Uterus (tissue), 2 donors: ENCODE results near the gene KCTD11.

ENCODE experiments used
- CTCF ChIP-seq, 4 experiments: fragments of 200-600 bp in 2 of 4; fragments of 450-650 bp in 2 of 4; sonication (generic) in 2 of 4; IDR thresholded peaks; one replicate each; pipeline ENCODE4 v1.5.1; 2016 to 2019; ENCODE audit warnings: antibody characterized with exemption in 4 of 4, mild to moderate bottlenecking in 2 of 4, moderate library complexity in 1 of 4
- POLR2A ChIP-seq, 2 donors: fragments of 450-650 bp; IDR thresholded peaks; one replicate each; pipeline ENCODE4 v1.6.1; 2016; ENCODE audit warnings: antibody characterized with exemption in 2 of 2, mild to moderate bottlenecking in 1 of 2, moderate library complexity in 1 of 2

GRCh38 chr17:7347630-7348477, 4.1 kb upstream of the KCTD11 start:
- TF ChIP-seq CTCF (IDR thresholded peaks at IDR 0.05) (no peak), POLR2A (IDR thresholded peaks at IDR 0.05) (no peak)
